NB4 (cell line): ENCODE measurements around the gene ATG4B.

Experiments used
- CTCF ChIP-seq: IDR thresholded peaks from one replicate; pipeline ENCODE4 v1.5.1; 2012; ENCODE audit warnings: low read depth, low read length
- POLR2A ChIP-seq: IDR thresholded peaks from 2 replicates; pipeline ENCODE4 v1.6.1; 2011; ENCODE audit warnings: mild to moderate bottlenecking; ENCODE audit not compliant: insufficient read length; ENCODE audit errors: extremely low read depth

DNA sequence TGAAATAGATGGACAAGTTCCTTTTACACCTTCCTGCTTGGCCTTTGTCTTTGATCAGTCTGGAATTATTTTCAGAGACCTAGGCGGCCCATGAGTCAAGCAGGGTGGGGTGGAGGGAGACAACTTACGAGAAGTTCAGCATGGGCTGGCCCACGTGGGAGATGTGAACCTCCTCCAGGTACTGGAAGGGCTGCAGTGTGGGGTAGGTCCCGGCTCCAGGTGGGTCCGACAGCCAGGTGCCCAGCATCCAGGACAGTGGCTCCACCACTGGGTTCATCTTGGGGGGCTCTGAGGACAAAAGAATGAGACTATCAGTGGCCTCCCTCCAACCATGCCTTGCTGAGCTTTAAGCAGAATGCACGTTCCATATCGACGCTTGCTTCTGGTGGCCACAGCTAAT lies 31.3 kb upstream of the ATG4B start:
- no peak for TF ChIP-seq CTCF
- TF ChIP-seq POLR2A, result no peak
